Astrocyte of the hippocampus (primary cell): ENCODE data around the gene HTR6.
"Not testable (repeated sequence)": the region's sequence is repeated elsewhere in the genome, so short reads cannot be mapped to it uniquely, and the experiment has no call there.

ENCODE experiments used
- DNase-seq: peaks from one replicate; pipeline ENCODE4 v3.0.0; 2011; ENCODE audit warnings: low read depth, low spot score

HTR6 gene

GRCh38 chr1:19664453-19665185 is at the start of gene HTR6:
TSS of gene HTR6 (plus strand) at chr1:19664875. CDS start at chr1:19665754, 879 bp downstream.
- peak; percentile 23 for DNase-seq

DNA sequence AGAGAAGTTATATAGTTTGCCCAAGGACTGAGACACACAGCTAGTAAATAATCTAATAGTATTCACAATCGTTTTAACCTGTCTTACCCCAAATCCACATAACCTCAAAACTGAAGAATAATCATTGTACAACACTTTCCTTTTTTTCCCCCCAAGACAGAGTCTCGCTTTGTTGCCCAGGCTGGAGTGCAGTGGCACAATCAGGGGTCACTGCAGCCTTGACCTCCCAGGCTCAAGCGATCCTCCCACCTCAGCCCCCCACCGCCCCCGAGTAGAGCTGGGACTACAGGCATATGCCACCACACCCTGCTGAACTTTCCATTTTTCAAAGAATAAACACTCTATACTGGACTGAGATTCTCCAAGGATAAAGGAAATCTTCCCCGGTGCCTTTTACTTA is 49.2 kb upstream of the HTR6 start:
- DNase-seq: no peak

GRCh38 chr1:19616489-19616888 is 48.2 kb upstream of the HTR6 start:
- no peak for DNase-seq

- DNase-seq: no peak
Observed at GRCh38 chr1:19617376-19617775, 47.3 kb upstream of the HTR6 start.

DNA sequence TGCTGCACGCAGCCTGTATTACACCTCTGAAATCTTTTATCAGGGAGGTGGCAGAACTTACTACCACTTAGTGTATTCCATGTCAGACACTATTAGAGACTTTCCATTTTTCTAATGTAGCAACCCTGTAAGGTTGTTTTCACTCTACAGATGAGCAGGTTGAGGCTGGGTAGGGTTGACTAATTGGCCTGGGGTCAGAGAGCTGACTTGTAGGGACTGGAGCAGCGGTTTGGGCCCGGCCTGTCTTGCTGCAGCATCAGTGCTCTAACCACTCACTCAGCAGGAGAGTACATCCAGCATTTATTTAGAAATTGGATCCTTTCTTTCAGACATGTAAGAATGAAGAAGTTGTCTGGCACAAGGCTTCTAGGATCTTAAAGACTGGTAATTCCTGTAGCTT is 46.2 kb upstream of the HTR6 start:
- no peak for DNase-seq

DNA sequence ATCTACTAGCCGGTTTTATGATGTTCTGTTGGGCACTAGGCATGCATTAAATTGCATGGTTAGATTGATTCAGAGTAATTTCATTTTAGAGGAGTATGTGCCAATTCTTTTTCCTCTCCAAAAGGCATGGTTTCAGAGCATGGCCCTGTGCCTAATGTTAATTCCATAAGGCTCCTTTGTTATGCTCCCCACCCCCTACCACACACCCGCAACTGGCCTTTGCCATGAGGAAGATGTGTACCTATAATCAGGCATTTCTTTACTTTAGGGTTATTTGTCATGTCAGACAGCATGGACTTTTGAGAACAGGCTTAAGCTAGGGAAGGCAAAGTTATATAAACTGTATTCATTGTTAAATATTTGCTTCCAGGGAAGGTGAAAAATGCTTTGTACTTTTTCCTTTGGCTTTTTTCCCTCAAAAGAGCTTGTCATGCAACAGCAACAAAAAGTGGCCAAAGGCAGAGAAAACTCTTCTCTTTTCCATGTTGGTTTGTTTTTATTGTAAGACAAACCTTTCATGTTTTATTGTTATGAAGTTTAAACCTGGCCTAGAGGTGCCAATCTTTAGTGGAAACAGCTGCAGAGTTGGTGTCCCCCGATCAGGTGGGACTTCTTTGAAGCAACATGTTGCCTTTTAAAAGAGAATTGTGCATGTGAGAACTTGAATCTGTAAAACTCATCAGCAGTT is 44.8 kb upstream of the HTR6 start:
- DNase-seq: peak; percentile 34

GRCh38 chr1:19620786-19621185 is 43.9 kb upstream of the HTR6 start:
- no peak for DNase-seq

DNA sequence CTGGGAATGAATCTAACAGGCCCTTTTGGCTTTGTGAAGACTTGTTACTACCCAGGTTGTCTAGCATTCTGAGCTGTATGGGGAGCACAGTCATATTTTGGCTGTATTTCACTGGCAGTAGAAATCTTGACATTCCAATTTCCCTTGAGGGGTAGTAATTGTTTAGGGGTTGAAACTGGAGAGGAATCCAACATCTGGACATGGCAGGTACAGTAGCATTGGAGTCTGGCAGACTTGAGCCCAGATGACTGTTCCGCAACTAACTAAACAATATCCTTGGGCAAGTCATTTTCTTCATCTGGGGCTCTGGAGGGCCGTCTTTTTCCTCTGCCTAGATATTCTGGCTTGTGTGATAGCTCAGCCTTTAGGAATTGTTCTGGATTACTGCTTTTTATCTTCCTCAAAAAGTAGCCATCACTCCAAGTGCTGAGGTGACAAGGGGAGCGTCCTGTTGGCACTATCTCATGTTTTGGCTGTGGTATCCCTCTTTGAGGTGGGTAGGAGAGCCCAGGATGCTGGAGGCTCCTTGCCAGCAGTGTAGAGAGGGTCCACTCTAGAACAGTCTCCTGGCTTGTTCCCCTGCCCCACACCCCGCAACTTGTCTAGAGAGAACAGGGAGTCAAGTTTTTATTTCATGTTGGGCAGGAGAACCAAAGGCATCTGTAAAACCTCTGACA is 43.3 kb upstream of the HTR6 start:
- DNase-seq: no peak

DNA sequence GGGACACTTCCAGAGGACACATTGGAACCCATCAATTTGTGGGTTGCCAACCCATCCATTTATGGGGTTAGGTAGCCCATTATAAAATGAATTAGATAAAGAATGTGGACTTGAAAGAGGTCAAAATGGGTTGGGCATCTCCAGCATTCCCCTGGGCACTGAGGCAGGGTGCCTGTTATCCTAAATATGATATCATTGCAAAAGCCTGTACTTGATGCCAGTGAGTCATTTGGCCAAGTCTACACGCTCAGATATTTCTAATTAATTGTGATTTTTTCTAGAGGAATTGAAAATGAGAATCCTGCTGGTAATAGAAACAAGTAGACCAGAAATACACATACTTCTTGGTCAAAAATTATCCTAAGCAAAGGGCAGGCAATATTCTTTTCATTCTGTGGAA is 42.5 kb upstream of the HTR6 start:
- DNase-seq: peak; percentile 47

GRCh38 chr1:19623523-19623922 is 41.2 kb upstream of the HTR6 start:
- no peak for DNase-seq

DNA sequence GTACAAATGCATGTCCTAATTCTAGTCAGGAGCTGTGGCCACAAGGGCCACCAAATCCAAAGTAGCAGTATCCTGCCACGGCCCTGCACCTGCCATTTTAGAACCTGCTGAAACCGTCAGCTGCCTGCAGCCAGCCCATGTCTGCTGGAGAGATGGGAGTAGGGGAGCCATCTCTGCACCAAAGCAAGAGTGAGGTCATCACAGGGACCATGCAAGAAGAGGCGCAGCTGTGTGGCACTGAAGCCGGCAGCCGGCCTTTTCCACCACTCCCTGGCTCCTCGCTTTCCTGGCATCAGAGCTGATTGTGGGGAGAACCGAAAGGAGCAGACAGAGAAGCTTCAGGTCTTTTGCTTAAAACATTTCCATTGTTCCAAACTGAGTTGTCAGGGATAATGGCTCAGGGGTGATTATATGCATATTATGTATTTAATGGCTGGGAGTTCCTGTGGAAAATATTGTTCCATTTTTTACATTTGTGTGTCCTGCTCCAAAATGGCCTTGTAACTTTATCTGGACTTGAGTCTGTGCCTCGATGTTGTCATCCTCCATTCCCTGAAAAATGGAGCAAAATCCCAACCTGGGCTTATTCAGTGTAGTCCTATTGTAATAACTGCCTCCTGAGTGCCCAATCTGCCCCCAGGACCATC is 39.3 kb upstream of the HTR6 start:
- no peak for DNase-seq

GRCh38 chr1:19628879-19629278 is 35.8 kb upstream of the HTR6 start:
- no peak for DNase-seq

- DNase-seq: no peak
Observed at GRCh38 chr1:19629357-19629756, 35.3 kb upstream of the HTR6 start.

- not testable (repeated sequence) for DNase-seq
Observed at GRCh38 chr1:19630192-19630591, 34.5 kb upstream of the HTR6 start.

GRCh38 chr1:19630720-19631395 is 33.8 kb upstream of the HTR6 start:
- DNase-seq: no peak

GRCh38 chr1:19632211-19632610 is 32.5 kb upstream of the HTR6 start:
- DNase-seq: no peak

DNA sequence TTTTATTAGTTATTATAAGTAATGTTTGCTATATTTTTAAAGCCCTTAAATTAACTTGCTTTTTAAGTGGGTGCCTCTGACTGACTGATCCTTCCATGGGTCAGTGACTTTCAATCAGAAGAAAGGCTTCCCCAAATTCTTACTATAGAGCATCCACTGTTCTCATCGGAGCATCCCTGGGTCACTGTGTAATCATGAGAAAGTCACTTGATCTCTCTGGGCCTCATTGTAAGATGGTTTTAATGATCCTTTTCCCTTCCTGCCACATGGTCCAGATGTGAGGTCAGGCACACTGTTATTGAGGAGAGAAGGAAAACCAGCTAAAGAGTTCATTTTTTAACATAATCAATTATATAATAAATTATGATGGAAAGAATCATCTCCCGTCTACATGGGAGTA is 31.6 kb upstream of the HTR6 start:
- no peak for DNase-seq

DNA sequence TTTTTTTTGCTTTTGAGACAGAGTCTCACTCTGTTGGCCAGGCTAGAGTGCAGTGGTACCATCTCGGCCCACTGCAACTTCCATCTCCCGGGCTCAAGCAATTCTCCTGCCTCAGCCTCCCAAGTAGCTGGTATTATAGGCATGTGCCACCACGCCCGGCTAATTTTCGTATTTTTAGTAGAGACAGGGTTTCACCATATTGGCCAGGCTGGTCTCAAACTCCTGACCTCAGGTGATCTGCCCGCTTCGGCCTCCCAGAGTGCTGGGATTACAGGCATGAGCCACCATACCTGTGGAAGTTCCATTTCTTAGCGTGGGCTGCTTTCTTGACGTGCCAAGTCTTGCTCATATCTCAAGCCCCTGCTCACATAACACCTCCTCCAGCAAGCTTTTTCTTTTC is 29.6 kb upstream of the HTR6 start:
- not testable (repeated sequence) for DNase-seq

- DNase-seq: peak; percentile 52
Observed at GRCh38 chr1:19635646-19636045, 29.0 kb upstream of the HTR6 start.

GRCh38 chr1:19636065-19636464 is 28.6 kb upstream of the HTR6 start:
- no peak for DNase-seq

- not testable (repeated sequence) for DNase-seq
Observed at GRCh38 chr1:19636749-19637148, 27.9 kb upstream of the HTR6 start.

DNA sequence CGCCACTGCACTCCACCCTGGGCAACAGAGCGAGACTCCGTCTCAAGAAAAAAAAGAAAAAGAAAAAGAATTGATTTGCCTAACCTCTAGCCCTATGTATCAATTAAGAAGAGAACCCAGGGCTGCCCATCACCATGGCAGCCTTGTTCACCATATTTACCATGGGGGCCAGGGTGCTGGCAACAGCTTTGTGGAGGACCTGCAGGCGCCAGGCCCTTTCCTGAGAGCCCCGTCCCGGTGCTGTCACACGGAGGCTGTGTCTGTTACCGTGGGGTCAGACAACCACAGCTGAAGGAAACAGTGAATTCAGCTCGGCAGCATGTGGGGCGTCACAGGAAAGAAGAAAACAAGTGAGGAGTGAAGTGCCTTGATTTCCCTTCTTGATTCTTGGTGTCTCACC is 27.1 kb upstream of the HTR6 start:
- no peak for DNase-seq
